Cortex of kidney (tissue), 1 donor: ENCODE measurements around the gene SLC31A1.
"Not testable (repeated sequence)": the region's sequence is repeated elsewhere in the genome, so short reads cannot be mapped to it uniquely, and the experiment has no call there.

Source experiments
- DNase-seq: peaks from one replicate; lab custom pipeline; 2025; lab: John Stamatoyannopoulos, UW

Gene SLC31A1

GRCh38 chr9:113261917-113262671, 40.8 kb downstream of the SLC31A1 start:
- no peak for DNase-seq

GRCh38 chr9:113266174-113266573, 44.8 kb downstream of the SLC31A1 start:
- no peak for DNase-seq

GRCh38 chr9:113267911-113268566, 46.7 kb downstream of the SLC31A1 start:
- no peak for DNase-seq

- no peak for DNase-seq
Observed at GRCh38 chr9:113269355-113269754, 48.0 kb downstream of the SLC31A1 start.

- DNase-seq, result no peak
Observed at GRCh38 chr9:113269871-113270270, 48.5 kb downstream of the SLC31A1 start.

- no peak for DNase-seq
Observed at GRCh38 chr9:113274474-113275156, 53.3 kb downstream of the SLC31A1 start.

- DNase-seq, result no peak
Observed at GRCh38 chr9:113275157-113276131, 54.1 kb downstream of the SLC31A1 start, which contains the start of the genes CDC26 and PRPF4. CDC26 (minus strand) TSS chr9:113275572; CDS start chr9:113272507, 3,065 bp downstream. PRPF4 (plus strand) TSS chr9:113275658; CDS start chr9:113275744, 86 bp downstream.

GRCh38 chr9:113278840-113279239, 57.5 kb downstream of the SLC31A1 start:
- no peak for DNase-seq

GRCh38 chr9:113281356-113281755, 60.0 kb downstream of the SLC31A1 start:
- no peak for DNase-seq

GRCh38 chr9:113289091-113289490, 67.7 kb downstream of the SLC31A1 start:
- DNase-seq, result no peak

GRCh38 chr9:113290052-113290607, 68.8 kb downstream of the SLC31A1 start:
- DNase-seq, result no peak

- no peak for DNase-seq
Observed at GRCh38 chr9:113293285-113293878, 72.0 kb downstream of the SLC31A1 start.

GRCh38 chr9:113296247-113296646, 74.9 kb downstream of the SLC31A1 start:
- not testable (repeated sequence) for DNase-seq

GRCh38 chr9:113296796-113297558, 75.6 kb downstream of the SLC31A1 start:
- DNase-seq, result no peak

- DNase-seq, result no peak
Observed at GRCh38 chr9:113298311-113298710, 77.0 kb downstream of the SLC31A1 start.

- no peak for DNase-seq
Observed at GRCh38 chr9:113298924-113299770, 77.8 kb downstream of the SLC31A1 start.

GRCh38 chr9:113299800-113300292, 78.5 kb downstream of the SLC31A1 start:
- DNase-seq, result no peak

- DNase-seq, result no peak
Observed at GRCh38 chr9:113301548-113301947, 80.2 kb downstream of the SLC31A1 start.
